ENCODE results near the gene DKKL1.

Gene DKKL1

GRCh38 chr19:49343123-49343522 is 20.6 kb upstream of the DKKL1 start:
- H3K9ac ChIP-seq (ENCODE audit: low read depth, low read length) = no peak overlapping the region
- no peaks in the 10 kb centered on the region; the same call in 1 of the 2 replicates for H3K4me1 ChIP-seq (ENCODE audit: insufficient read depth, low read length)
- peaks cover 11% of the 10 kb centered on the region for H3K36me3 ChIP-seq (ENCODE audit: insufficient read depth, low read length)
- H3K9me3 ChIP-seq (ENCODE audit: control insufficient read depth, insufficient read depth, low read length) = no peaks in the 10 kb centered on the region

- Histone ChIP-seq H3K4me1 (ENCODE audit: insufficient read depth, low read length) (no peaks in the 10 kb centered on the region), H3K9ac (ENCODE audit: low read depth, low read length) (no peak overlapping the region), H3K9me3 (ENCODE audit: control insufficient read depth, insufficient read depth, low read length) (no peaks in the 10 kb centered on the region), H3K36me3 (ENCODE audit: insufficient read depth, low read length) (peaks cover 13% of the 10 kb centered on the region)
Measured at GRCh38 chr19:49344505-49345423, 18.9 kb upstream of the DKKL1 start.

GRCh38 chr19:49347191-49347590 is 16.5 kb upstream of the DKKL1 start:
- Histone ChIP-seq H3K36me3 (ENCODE audit: insufficient read depth, low read length) (peaks cover 15% of the 10 kb centered on the region), H3K9me3 (ENCODE audit: control insufficient read depth, insufficient read depth, low read length) (no peaks in the 10 kb centered on the region), H3K9ac (ENCODE audit: low read depth, low read length) (no peak overlapping the region), H3K4me1 (ENCODE audit: insufficient read depth, low read length) (no peaks in the 10 kb centered on the region)

- Histone ChIP-seq H3K4me1 (ENCODE audit: insufficient read depth, low read length) (no peaks in the 10 kb centered on the region), H3K36me3 (ENCODE audit: insufficient read depth, low read length) (peaks cover 15% of the 10 kb centered on the region), H3K9ac (ENCODE audit: low read depth, low read length) (no peak overlapping the region), H3K9me3 (ENCODE audit: control insufficient read depth, insufficient read depth, low read length) (no peaks in the 10 kb centered on the region)
Measured at GRCh38 chr19:49347835-49348234, 15.8 kb upstream of the DKKL1 start.

- no peak overlapping the region for H3K9ac ChIP-seq (ENCODE audit: low read depth, low read length)
- no peaks in the 10 kb centered on the region for H3K4me1 ChIP-seq (ENCODE audit: insufficient read depth, low read length)
- peaks cover 15% of the 10 kb centered on the region for H3K36me3 ChIP-seq (ENCODE audit: insufficient read depth, low read length)
- no peaks in the 10 kb centered on the region for H3K9me3 ChIP-seq (ENCODE audit: control insufficient read depth, insufficient read depth, low read length)
Measured at GRCh38 chr19:49348305-49349189, 15.1 kb upstream of the DKKL1 start.

- no peaks in the 10 kb centered on the region for H3K9me3 ChIP-seq (ENCODE audit: control insufficient read depth, insufficient read depth, low read length)
- no peak overlapping the region for H3K9ac ChIP-seq (ENCODE audit: low read depth, low read length)
- peaks cover 15% of the 10 kb centered on the region for H3K36me3 ChIP-seq (ENCODE audit: insufficient read depth, low read length)
- H3K4me1 ChIP-seq (ENCODE audit: insufficient read depth, low read length) = no peaks in the 10 kb centered on the region
Measured at GRCh38 chr19:49349567-49349966, 14.1 kb upstream of the DKKL1 start.

- Histone ChIP-seq H3K4me1 (ENCODE audit: insufficient read depth, low read length) (no peaks in the 10 kb centered on the region), H3K36me3 (ENCODE audit: insufficient read depth, low read length) (peaks cover 5% of the 10 kb centered on the region), H3K9me3 (ENCODE audit: control insufficient read depth, insufficient read depth, low read length) (no peaks in the 10 kb centered on the region), H3K9ac (ENCODE audit: low read depth, low read length) (no peak overlapping the region)
Measured at GRCh38 chr19:49355909-49356353, 7.7 kb upstream of the DKKL1 start.

- Histone ChIP-seq H3K36me3 (ENCODE audit: insufficient read depth, low read length) (peaks cover 2% of the 10 kb centered on the region), H3K9me3 (ENCODE audit: control insufficient read depth, insufficient read depth, low read length) (no peaks in the 10 kb centered on the region), H3K4me1 (ENCODE audit: insufficient read depth, low read length) (no peaks in the 10 kb centered on the region), H3K9ac (ENCODE audit: low read depth, low read length) (no peak overlapping the region)
Measured at GRCh38 chr19:49356382-49356781, 7.3 kb upstream of the DKKL1 start.

GRCh38 chr19:49357186-49357585 is 6.5 kb upstream of the DKKL1 start:
- no peaks in the 10 kb centered on the region for H3K9me3 ChIP-seq (ENCODE audit: control insufficient read depth, insufficient read depth, low read length)
- no peak overlapping the region for H3K9ac ChIP-seq (ENCODE audit: low read depth, low read length)
- H3K4me1 ChIP-seq (ENCODE audit: insufficient read depth, low read length) = no peaks in the 10 kb centered on the region
- no peaks in the 10 kb centered on the region; the same call in 1 of the 2 replicates for H3K36me3 ChIP-seq (ENCODE audit: insufficient read depth, low read length)

- Histone ChIP-seq H3K4me1 (ENCODE audit: insufficient read depth, low read length) (no peaks in the 10 kb centered on the region; the same call in 1 of the 2 replicates), H3K36me3 (ENCODE audit: insufficient read depth, low read length) (no peaks in the 10 kb centered on the region; the same call in 1 of the 2 replicates), H3K9ac (ENCODE audit: low read depth, low read length) (no peak overlapping the region), H3K9me3 (ENCODE audit: control insufficient read depth, insufficient read depth, low read length) (no peaks in the 10 kb centered on the region)
Measured at GRCh38 chr19:49359851-49360820, 3.5 kb upstream of the DKKL1 start.

GRCh38 chr19:49361438-49362047 is 2.1 kb upstream of the DKKL1 start:
- Histone ChIP-seq H3K4me1 (ENCODE audit: insufficient read depth, low read length) (no peaks in the 10 kb centered on the region; the same call in 1 of the 2 replicates), H3K9me3 (ENCODE audit: control insufficient read depth, insufficient read depth, low read length) (no peaks in the 10 kb centered on the region), H3K36me3 (ENCODE audit: insufficient read depth, low read length) (no peaks in the 10 kb centered on the region; the same call in 1 of the 2 replicates), H3K9ac (ENCODE audit: low read depth, low read length) (peak overlapping the region; percentile 97)

GRCh38 chr19:49362048-49362928 is 1.4 kb upstream of the DKKL1 start, which contains the start of gene TEAD2:
Gene TEAD2 (minus strand): TSS chr19:49362416. CDS start chr19:49360075, 2,341 bp downstream.
- Histone ChIP-seq H3K36me3 (ENCODE audit: insufficient read depth, low read length) (no peaks in the 10 kb centered on the region; the same call in 1 of the 2 replicates), H3K4me1 (ENCODE audit: insufficient read depth, low read length) (no peaks in the 10 kb centered on the region; the same call in 1 of the 2 replicates), H3K9ac (ENCODE audit: low read depth, low read length) (peak within 1 kb of the TSS; percentile 97), H3K9me3 (ENCODE audit: control insufficient read depth, insufficient read depth, low read length) (no peaks in the 10 kb centered on the region)
